H1 (cell line): ENCODE data around the gene ANKFN1. TPM values are rescaled to one million over a fixed set of nuclear protein-coding genes. Genes with fewer than 3 reads are reported as not detected.

Source experiments
- POLR2A ChIP-seq, 2 experiments: IDR thresholded peaks; 1 replicate in 1 of 2; 2 replicates in 1 of 2; pipeline ENCODE4 v1.6.1; 2011; ENCODE audit warnings: low read depth in 2 of 2, low read length in 2 of 2, mild to moderate bottlenecking in 2 of 2; ENCODE audit errors: control extremely low read depth in 1 of 2
- polyA plus RNA-seq, 7 experiments: library from polyadenylated mRNA; depleted of rRNA in 3 of 7; stranded (reverse) in 5 of 7; unstranded in 2 of 7; fragments of >200 nt in 5 of 7; fragments of 200-250 nt in 2 of 7; gene quantifications; 1 replicate in 5 of 7; 2 replicates in 1 of 7; 4 replicates in 1 of 7; pipeline versions ENCODE4 v1.2.1 to v1.2.3, GENCODE V29; 2011 to 2013; ENCODE audit warnings: missing spikeins in 2 of 7, mixed read lengths in 2 of 7
- total RNA-seq: library from RNA; stranded (reverse); fragmentation: NEBNext Ultra II Directional; extraction: Animal tissue kit (Norgen Biotek cat#: 25700); gene quantifications from 2 replicates; pipeline ENCODE4 v1.2.1, GENCODE V29; 2021
- TF ChIP-seq, protein P1 (sequence below): fragments of 300-600 bp; sonication (generic); IDR thresholded peaks from 2 replicates; pipeline ENCODE4 v1.7.1; 2012; ENCODE audit warnings: low read length, moderate library complexity, mild to moderate bottlenecking, inconsistent platforms; ENCODE audit not compliant: insufficient replicate concordance

The ANKFN1 gene
- total and polyA plus RNA-seq, 2 of the 8 experiments (the other 6 are each of a cell fraction or from before 2014, with no cell fraction given), result not detected

DNA sequence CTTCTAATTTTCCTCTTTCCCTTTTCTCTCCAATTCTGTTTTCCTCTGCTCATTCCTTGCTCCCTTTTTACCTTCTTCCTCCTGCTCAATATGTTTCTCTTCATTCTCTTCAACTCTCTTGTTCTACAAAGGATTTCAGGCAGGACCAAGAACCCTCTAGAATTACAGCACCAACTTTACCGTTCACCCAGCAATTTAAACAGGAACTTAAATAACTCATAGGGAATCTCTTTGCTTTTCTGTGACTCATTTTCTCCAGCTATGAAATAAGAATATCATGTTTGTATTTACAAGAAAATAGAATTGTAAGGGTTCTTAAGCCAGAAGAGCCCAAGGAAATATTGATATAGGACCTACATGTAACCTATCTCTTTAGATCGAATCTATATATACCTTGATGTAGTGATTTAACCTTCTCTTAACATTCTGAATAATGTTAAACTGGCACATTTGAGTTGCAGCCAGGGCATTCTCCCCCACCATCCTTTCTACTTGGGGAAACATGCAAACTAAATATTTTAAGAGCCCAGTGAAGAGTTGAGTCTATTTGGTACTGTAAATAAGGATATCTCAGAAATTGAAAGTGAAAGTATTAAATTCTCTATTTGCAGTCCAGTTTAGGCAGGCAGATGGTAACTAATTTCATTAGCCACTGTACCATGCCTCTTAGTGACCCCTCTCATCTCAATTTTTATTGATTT is 137.0 kb downstream of the ANKFN1 start (continued):
- TF ChIP-seq, protein P1, sequence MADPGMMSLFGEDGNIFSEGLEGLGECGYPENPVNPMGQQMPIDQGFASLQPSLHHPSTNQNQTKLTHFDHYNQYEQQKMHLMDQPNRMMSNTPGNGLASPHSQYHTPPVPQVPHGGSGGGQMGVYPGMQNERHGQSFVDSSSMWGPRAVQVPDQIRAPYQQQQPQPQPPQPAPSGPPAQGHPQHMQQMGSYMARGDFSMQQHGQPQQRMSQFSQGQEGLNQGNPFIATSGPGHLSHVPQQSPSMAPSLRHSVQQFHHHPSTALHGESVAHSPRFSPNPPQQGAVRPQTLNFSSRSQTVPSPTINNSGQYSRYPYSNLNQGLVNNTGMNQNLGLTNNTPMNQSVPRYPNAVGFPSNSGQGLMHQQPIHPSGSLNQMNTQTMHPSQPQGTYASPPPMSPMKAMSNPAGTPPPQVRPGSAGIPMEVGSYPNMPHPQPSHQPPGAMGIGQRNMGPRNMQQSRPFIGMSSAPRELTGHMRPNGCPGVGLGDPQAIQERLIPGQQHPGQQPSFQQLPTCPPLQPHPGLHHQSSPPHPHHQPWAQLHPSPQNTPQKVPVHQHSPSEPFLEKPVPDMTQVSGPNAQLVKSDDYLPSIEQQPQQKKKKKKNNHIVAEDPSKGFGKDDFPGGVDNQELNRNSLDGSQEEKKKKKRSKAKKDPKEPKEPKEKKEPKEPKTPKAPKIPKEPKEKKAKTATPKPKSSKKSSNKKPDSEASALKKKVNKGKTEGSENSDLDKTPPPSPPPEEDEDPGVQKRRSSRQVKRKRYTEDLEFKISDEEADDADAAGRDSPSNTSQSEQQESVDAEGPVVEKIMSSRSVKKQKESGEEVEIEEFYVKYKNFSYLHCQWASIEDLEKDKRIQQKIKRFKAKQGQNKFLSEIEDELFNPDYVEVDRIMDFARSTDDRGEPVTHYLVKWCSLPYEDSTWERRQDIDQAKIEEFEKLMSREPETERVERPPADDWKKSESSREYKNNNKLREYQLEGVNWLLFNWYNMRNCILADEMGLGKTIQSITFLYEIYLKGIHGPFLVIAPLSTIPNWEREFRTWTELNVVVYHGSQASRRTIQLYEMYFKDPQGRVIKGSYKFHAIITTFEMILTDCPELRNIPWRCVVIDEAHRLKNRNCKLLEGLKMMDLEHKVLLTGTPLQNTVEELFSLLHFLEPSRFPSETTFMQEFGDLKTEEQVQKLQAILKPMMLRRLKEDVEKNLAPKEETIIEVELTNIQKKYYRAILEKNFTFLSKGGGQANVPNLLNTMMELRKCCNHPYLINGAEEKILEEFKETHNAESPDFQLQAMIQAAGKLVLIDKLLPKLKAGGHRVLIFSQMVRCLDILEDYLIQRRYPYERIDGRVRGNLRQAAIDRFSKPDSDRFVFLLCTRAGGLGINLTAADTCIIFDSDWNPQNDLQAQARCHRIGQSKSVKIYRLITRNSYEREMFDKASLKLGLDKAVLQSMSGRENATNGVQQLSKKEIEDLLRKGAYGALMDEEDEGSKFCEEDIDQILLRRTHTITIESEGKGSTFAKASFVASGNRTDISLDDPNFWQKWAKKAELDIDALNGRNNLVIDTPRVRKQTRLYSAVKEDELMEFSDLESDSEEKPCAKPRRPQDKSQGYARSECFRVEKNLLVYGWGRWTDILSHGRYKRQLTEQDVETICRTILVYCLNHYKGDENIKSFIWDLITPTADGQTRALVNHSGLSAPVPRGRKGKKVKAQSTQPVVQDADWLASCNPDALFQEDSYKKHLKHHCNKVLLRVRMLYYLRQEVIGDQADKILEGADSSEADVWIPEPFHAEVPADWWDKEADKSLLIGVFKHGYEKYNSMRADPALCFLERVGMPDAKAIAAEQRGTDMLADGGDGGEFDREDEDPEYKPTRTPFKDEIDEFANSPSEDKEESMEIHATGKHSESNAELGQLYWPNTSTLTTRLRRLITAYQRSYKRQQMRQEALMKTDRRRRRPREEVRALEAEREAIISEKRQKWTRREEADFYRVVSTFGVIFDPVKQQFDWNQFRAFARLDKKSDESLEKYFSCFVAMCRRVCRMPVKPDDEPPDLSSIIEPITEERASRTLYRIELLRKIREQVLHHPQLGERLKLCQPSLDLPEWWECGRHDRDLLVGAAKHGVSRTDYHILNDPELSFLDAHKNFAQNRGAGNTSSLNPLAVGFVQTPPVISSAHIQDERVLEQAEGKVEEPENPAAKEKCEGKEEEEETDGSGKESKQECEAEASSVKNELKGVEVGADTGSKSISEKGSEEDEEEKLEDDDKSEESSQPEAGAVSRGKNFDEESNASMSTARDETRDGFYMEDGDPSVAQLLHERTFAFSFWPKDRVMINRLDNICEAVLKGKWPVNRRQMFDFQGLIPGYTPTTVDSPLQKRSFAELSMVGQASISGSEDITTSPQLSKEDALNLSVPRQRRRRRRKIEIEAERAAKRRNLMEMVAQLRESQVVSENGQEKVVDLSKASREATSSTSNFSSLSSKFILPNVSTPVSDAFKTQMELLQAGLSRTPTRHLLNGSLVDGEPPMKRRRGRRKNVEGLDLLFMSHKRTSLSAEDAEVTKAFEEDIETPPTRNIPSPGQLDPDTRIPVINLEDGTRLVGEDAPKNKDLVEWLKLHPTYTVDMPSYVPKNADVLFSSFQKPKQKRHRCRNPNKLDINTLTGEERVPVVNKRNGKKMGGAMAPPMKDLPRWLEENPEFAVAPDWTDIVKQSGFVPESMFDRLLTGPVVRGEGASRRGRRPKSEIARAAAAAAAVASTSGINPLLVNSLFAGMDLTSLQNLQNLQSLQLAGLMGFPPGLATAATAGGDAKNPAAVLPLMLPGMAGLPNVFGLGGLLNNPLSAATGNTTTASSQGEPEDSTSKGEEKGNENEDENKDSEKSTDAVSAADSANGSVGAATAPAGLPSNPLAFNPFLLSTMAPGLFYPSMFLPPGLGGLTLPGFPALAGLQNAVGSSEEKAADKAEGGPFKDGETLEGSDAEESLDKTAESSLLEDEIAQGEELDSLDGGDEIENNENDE, result no peak
- no peak for TF ChIP-seq POLR2A (IDR thresholded peaks at IDR 0.05; ENCODE audit: control extremely low read depth in 1 of 2, low read depth in 2 of 2, low read length in 2 of 2)
